ENCODE data around the gene KANK4. TPM values are rescaled to one million over a fixed set of nuclear protein-coding genes. Genes with fewer than 3 reads are reported as not detected.

KANK4 gene
- total and polyA plus RNA-seq, 2 of the 8 experiments (the other 6 are each of a cell fraction or from before 2014, with no cell fraction given) = 0.22 to 0.26 TPM

- TF ChIP-seq RFX5 (IDR thresholded peaks at IDR 0.05; ENCODE audit: borderline replicate concordance, low read depth, low read length) = no peak
- peak; percentile 85 for TF ChIP-seq CEBPB (IDR thresholded peaks at IDR 0.05; ENCODE audit: low read depth, low read length)
- 0 out of 2 replicates have a peak, but pooled peaks have one; percentile 46 for TF ChIP-seq JUND (IDR thresholded peaks at IDR 0.05; ENCODE audit: low read length)
- Histone ChIP-seq H2BK15ac (ENCODE audit: low read length) (no peak overlapping the region), H3K79me1 (ENCODE audit: low read depth, low read length) (no peaks in the 10 kb centered on the region; the same call in 1 of the 2 replicates), H2AK5ac (ENCODE audit: low read depth, low read length) (no peak overlapping the region), H2AFZ (ENCODE audit: low read length) (no peak overlapping the region), H4K8ac (ENCODE audit: extremely low read depth, insufficient read depth, low read length) (no peak overlapping the region), H3K18ac (ENCODE audit: extremely low read depth, low read length) (no peak overlapping the region), H3K23ac (ENCODE audit: insufficient read length) (no peak overlapping the region), H3K36me3 (ENCODE audit: control insufficient read depth in 2 of 4, insufficient read depth in 4 of 4, low read length in 3 of 4) (peaks cover 11 to 49% (median 16%) of the 10 kb centered on the region in 4 experiments), H3K4me1 (replicated peaks in 1 of 4; ENCODE audit: control insufficient read depth in 3 of 4, insufficient read depth in 4 of 4, low read length in 3 of 4) (peaks cover 4 to 15% (median 8%) of the 10 kb centered on the region in 4 experiments; a peak in 6 of 7 replicates), H3K56ac (replicated peaks; ENCODE audit: insufficient read length, low read depth, low read length) (no peak overlapping the region), H4K5ac (ENCODE audit: insufficient read length, low read depth, low read length) (no peak overlapping the region), H3K9me3 (ENCODE audit: insufficient read depth in 2 of 2, low read depth in 1 of 2, low read length in 1 of 2) (no peaks in the 10 kb centered on the region), H2BK5ac (ENCODE audit: low read depth, low read length) (no peak overlapping the region), H4K20me1 (replicated peaks in 1 of 2; ENCODE audit: control insufficient read depth in 1 of 2, insufficient read depth in 2 of 2, low read length in 2 of 2) (peaks cover 0 to 7% of the 10 kb centered on the region in 2 experiments), H3K79me2 (ENCODE audit: control insufficient read depth in 1 of 2, insufficient read depth in 2 of 2, low read length in 2 of 2) (no peaks in the 10 kb centered on the region), H3K23me2 (ENCODE audit: low read depth, low read length) (no peaks in the 10 kb centered on the region), H3K27ac (ENCODE audit: low read depth, low read length) (no peak overlapping the region), H3K14ac (ENCODE audit: insufficient read length) (no peak overlapping the region), H2BK120ac (replicated peaks; ENCODE audit: low read depth, low read length) (no peak overlapping the region), H2BK20ac (ENCODE audit: low read length) (no peak overlapping the region), H4K91ac (replicated peaks; ENCODE audit: insufficient read length, low read length) (no peak overlapping the region), H3K4me3 (ENCODE audit: extremely low read depth in 1 of 4, insufficient read depth in 2 of 4, low read depth in 3 of 4, low read length in 4 of 4) (no peak overlapping the region), H3K4me2 (ENCODE audit: insufficient read depth in 1 of 2, low read depth in 2 of 2, low read length in 2 of 2) (no peak overlapping the region), H2BK12ac (ENCODE audit: low read depth, low read length) (0 out of 2 replicates have a peak overlapping the region, but pooled peaks have one; percentile 62), H3K9ac (replicated peaks in 1 of 4; ENCODE audit: extremely low read depth in 1 of 4, low read depth in 3 of 4, low read length in 3 of 4) (no peak overlapping the region), H3K4ac (replicated peaks; ENCODE audit: insufficient read length, low read depth, low read length) (no peak overlapping the region), H3K27me3 (replicated peaks in 1 of 4; ENCODE audit: control insufficient read depth in 3 of 4, extremely low read depth in 1 of 4, insufficient read depth in 3 of 4, low read length in 3 of 4) (no peaks in the 10 kb centered on the region)
- ChIA-PET POLR2A (ENCODE audit: partially characterized antibody) (interaction anchor here (0.7 to 11.7 kb wide), 12 partner anchors 7 to 152 kb away, joined by 3 to 98 read pairs (median 4); no protein-coding TSS in a partner anchor), CTCF (ENCODE audit: partially characterized antibody) (interaction anchor here (0.6 to 4.0 kb wide), 11 partner anchors 8 to 242 kb away, joined by 3 to 23 read pairs (median 3); no protein-coding TSS in a partner anchor)
- DNase-seq (ENCODE audit: low read depth in 1 of 2, low spot score in 2 of 2) (no peak), FAIRE-seq (no peak)
- WGBS, 2 experiments (ENCODE audit: extremely low coverage in 1 of 2, insufficient coverage in 1 of 2, insufficient read length in 1 of 2, insufficient replicate concordance in 2 of 2, low coverage in 1 of 2, low lambda C conversion rate in 2 of 2, missing lambda C conversion rate in 1 of 2) = 77% methylated on average over 2 of the region's 3 CpGs; no CpG with 5 or more reads in 1 of the 2 experiments
Measured at GRCh38 chr1:62229468-62229867, 89.8 kb downstream of the KANK4 start.

Measured in H1 (cell line).